Mucosa of stomach (tissue), 1 donor: ENCODE measurements around the gene XIRP2.
A peak's percentile ranks its signal among the peaks of the same experiment; 100 is the strongest.

Source experiments
- H3K27me3 ChIP-seq: one replicate; pipeline ENCODE4 v1.7.0; 2013; ENCODE audit warnings: mild to moderate bottlenecking, low read length; ENCODE audit not compliant: control insufficient read depth, insufficient read depth
- H3K36me3 ChIP-seq: one replicate; pipeline ENCODE4 v1.7.0; 2013; ENCODE audit warnings: low read length; ENCODE audit not compliant: control insufficient read depth, insufficient read depth
- H3K4me1 ChIP-seq: one replicate; pipeline ENCODE4 v1.7.0; 2013; ENCODE audit warnings: mild to moderate bottlenecking, low read length; ENCODE audit not compliant: control insufficient read depth, insufficient read depth
- H3K4me3 ChIP-seq: one replicate; pipeline ENCODE4 v1.7.0; 2013; ENCODE audit warnings: low read length
- H3K9ac ChIP-seq: one replicate; pipeline ENCODE4 v1.7.0; 2013; ENCODE audit warnings: mild to moderate bottlenecking, low read length, moderate library complexity
- H3K9me3 ChIP-seq: one replicate; pipeline ENCODE4 v1.7.0; 2013; ENCODE audit warnings: mild to moderate bottlenecking, low read length, moderate library complexity; ENCODE audit not compliant: control insufficient read depth
- donor health status: Pancreatic carcinoma.

XIRP2 gene

GRCh38 chr2:167289651-167290410 is 401.6 kb downstream of the XIRP2 start:
- no peak overlapping the region for H3K9ac ChIP-seq
- H3K27me3 ChIP-seq, result peaks cover 32% of the 10 kb centered on the region
- no peaks in the 10 kb centered on the region for H3K9me3 ChIP-seq
- no peaks in the 10 kb centered on the region for H3K36me3 ChIP-seq
- peaks cover 17% of the 10 kb centered on the region for H3K4me1 ChIP-seq
- no peak overlapping the region for H3K4me3 ChIP-seq

- Histone ChIP-seq H3K27me3 (peaks cover 38% of the 10 kb centered on the region), H3K9ac (peak within 1 kb of the TSS; percentile 57)
Observed at GRCh38 chr2:167292430-167293171, 404.3 kb downstream of the XIRP2 start, which contains the start of gene B3GALT1. B3GALT1 (plus strand) TSS chr2:167293001.

DNA sequence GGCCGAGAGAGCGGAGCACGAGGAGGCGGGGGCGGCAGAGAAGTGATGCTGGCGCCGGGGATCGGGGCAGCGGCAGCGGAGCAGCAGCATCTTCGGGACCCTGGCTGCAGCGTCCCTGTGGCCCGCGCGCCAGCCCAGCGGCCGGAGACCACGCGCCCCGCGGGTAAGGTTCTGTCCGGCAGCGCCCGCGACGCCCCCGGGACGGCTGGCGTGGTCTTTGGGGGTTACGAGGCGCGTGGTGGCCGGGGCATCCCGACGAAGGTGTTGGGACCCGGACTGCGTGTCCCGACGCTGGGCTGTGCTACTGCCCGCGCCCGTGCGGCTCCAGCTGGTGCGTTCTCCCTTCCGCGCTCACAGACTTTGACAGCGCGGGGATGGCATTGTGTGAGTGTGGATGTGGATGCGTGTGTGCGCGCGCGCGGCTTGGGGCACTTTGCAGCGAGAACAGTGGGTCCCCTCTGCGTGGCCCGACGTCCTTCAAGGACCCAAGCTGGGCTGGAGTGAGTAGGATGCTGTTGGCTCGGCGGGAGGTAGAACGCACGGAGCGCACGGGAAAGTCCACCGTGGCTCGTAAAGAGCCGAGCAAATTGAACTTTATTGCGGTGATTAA is 405.0 kb downstream of the XIRP2 start:
- Histone ChIP-seq H3K27me3 (peaks cover 38% of the 10 kb centered on the region), H3K4me1 (peaks cover 19% of the 10 kb centered on the region), H3K9ac (no peak overlapping the region), H3K36me3 (no peaks in the 10 kb centered on the region), H3K4me3 (peak overlapping the region; percentile 31), H3K9me3 (no peaks in the 10 kb centered on the region)

More at GRCh38 chr2:167292430-167293171, 404.3 kb downstream of the XIRP2 start, which contains the start of gene B3GALT1:
- Histone ChIP-seq H3K4me1 (peaks cover 19% of the 10 kb centered on the region), H3K4me3 (peak within 1 kb of the TSS; percentile 41), H3K9me3 (no peaks in the 10 kb centered on the region), H3K36me3 (no peaks in the 10 kb centered on the region)

DNA sequence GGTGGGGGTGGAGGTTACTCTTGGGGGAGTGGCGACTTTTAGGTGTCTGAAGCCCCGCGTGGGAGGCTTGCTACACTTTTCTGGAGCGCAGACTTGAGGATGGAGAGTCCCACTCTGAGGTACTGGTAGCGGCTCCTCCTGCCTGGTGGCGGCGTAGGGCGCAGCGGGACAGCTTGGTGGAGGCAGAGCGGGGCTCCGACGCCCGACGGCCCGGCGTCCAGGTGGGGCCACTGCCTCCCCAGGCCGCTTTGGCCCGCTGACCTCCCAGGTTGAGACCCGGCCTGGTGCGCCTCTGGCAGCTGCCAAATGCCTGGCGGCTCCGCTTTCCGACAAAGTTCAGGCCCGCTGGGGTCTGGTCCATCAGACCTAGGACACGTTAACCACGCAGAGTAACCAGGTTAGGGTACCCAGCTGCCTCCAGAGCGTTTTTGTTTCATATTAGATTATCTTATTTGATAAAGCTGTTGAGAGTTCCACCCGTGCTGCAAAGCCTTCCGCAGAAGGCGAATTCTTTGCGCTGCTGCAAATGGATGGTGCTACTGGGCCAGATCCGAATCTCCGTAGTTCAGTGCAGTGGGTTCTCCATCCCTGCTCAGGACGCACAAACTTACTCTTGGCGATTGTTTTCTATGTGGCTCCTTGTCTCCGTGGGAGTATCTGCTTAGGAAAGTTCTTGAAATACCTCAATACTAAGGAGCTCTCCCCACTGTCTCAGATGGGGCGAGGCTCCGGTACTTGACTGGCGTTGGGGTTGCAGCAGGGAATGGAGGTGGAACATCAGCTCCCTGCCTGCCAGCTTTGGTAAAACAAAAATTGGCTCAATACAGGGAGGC is 405.9 kb downstream of the XIRP2 start:
- Histone ChIP-seq H3K9me3 (no peaks in the 10 kb centered on the region), H3K9ac (no peak overlapping the region), H3K27me3 (peaks cover 33% of the 10 kb centered on the region), H3K4me1 (peaks cover 19% of the 10 kb centered on the region), H3K36me3 (no peaks in the 10 kb centered on the region), H3K4me3 (peak overlapping the region; percentile 2)

DNA sequence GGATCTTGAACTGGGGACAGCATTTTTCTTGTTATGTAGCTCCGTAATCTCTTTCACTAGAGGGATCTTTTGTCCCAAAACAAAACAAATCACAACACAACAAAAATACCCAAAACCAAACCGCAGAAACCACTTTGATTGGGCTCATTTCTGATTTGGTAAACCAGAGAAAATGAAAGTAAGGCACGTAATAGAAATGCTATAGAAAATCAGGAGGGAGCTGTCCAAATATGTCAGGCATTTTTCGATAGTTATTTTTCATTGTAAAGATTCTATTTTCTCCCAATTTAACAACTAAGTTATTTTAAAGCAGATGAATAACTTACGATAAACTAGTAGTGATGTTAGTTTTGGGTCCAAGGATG is 406.5 kb downstream of the XIRP2 start:
- H3K27me3 ChIP-seq, result peaks cover 32% of the 10 kb centered on the region
- H3K9me3 ChIP-seq, result no peaks in the 10 kb centered on the region
- peak overlapping the region; percentile 2 for H3K4me3 ChIP-seq
- no peak overlapping the region for H3K9ac ChIP-seq
- peaks cover 19% of the 10 kb centered on the region for H3K4me1 ChIP-seq
- H3K36me3 ChIP-seq, result no peaks in the 10 kb centered on the region

DNA sequence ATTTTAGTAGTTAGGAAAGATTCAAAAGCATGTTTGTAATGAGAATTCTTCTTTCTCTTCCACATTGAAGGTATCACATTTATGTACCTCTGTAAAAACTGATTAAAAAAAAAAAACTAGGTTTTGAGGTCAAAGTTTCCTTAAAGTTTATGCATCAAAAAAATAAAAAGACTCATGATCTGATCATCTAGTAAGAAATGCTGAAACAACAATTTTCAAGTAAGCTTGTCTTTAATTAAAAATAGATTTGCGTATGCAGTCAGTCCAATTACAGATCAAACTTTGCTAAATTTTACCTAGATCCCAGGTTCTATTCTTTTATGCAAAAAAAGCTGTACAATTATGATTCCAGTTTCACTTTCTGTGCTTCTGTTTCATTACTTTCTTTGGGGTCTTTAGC is 409.0 kb downstream of the XIRP2 start:
- no peak overlapping the region for H3K4me3 ChIP-seq
- peaks cover 19% of the 10 kb centered on the region for H3K4me1 ChIP-seq
- H3K9ac ChIP-seq, result no peak overlapping the region
- H3K9me3 ChIP-seq, result no peaks in the 10 kb centered on the region
- no peaks in the 10 kb centered on the region for H3K36me3 ChIP-seq
- H3K27me3 ChIP-seq, result peaks cover 26% of the 10 kb centered on the region

DNA sequence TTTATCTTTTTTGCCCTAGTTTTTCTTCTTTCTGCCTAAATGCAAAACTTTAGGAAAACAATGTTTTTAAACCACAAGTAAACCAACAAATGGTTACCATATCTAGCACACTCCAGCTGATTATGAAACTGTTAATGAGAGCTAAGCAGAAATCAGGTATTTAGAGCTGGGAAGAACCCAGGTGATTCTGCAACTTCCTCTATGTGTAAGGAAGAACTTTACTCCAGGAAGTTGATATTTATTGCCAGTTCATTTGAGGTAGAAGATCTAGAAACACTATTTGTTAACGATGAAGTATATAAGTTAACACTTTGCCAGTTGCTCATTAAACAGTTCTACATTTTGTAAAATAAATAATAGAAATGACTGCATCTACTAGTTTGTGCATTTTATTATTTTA is 409.7 kb downstream of the XIRP2 start:
- Histone ChIP-seq H3K4me3 (no peak overlapping the region), H3K9me3 (no peaks in the 10 kb centered on the region), H3K9ac (no peak overlapping the region), H3K4me1 (peaks cover 19% of the 10 kb centered on the region), H3K27me3 (peaks cover 25% of the 10 kb centered on the region), H3K36me3 (no peaks in the 10 kb centered on the region)
